Measurements from ENCODE around the gene MRPL10.

- TF ChIP-seq CTCF (IDR thresholded peaks at IDR 0.05) (no peak), POLR2AphosphoS5 (IDR thresholded peaks at IDR 0.05) (no peak), POLR2A (IDR thresholded peaks at IDR 0.05) (no peak), EP300 (IDR thresholded peaks at IDR 0.05) (no peak)
Observed at GRCh38 chr17:47852113-47852949, 21.0 kb upstream of the MRPL10 start.
